Trophoblast cell (in vitro differentiated cells and primary cell): ENCODE data around the gene DDX4.
"Not testable (repeated sequence)": the region's sequence is repeated elsewhere in the genome, so short reads cannot be mapped to it uniquely, and the experiment has no call there.

Source experiments
- DNase-seq, 2 donors: peaks; one replicate each; pipeline ENCODE4 v3.0.0-alpha.2; 2016
- H2AFZ ChIP-seq: 2 replicates; pipeline ENCODE4 v1.6.1; 2013; ENCODE audit warnings: low read length, moderate library complexity, mild to moderate bottlenecking; ENCODE audit not compliant: insufficient read depth, poor library complexity
- H2AK5ac ChIP-seq: 2 replicates; pipeline ENCODE4 v1.6.1; 2013; ENCODE audit warnings: mild to moderate bottlenecking, low read length
- H2BK120ac ChIP-seq: 2 replicates; pipeline ENCODE4 v1.6.1; 2013; ENCODE audit warnings: low read length, mild to moderate bottlenecking, moderate library complexity; ENCODE audit not compliant: insufficient read depth, poor library complexity
- H2BK12ac ChIP-seq: 2 replicates; pipeline ENCODE4 v1.6.1; 2013; ENCODE audit warnings: mild to moderate bottlenecking, low read length, moderate library complexity
- H2BK5ac ChIP-seq: 2 replicates; pipeline ENCODE4 v1.6.1; 2013; ENCODE audit warnings: low read length, low read depth, moderate library complexity, mild to moderate bottlenecking; ENCODE audit not compliant: poor library complexity
- H3K14ac ChIP-seq: 2 replicates; pipeline ENCODE4 v1.6.1; 2013; ENCODE audit warnings: mild to moderate bottlenecking, low read length
- H3K18ac ChIP-seq: 2 replicates; pipeline ENCODE4 v1.6.1; 2013; ENCODE audit warnings: mild to moderate bottlenecking, low read length
- H3K23ac ChIP-seq: 2 replicates; pipeline ENCODE4 v1.6.1; 2013; ENCODE audit warnings: low read length
- H3K27ac ChIP-seq: 2 replicates; pipeline ENCODE4 v1.5.1; 2013; ENCODE audit warnings: low read depth, mild to moderate bottlenecking, inconsistent platforms, low read length, moderate library complexity
- H3K27me3 ChIP-seq: 2 replicates; pipeline ENCODE4 v1.6.1; 2013; ENCODE audit warnings: inconsistent platforms, mild to moderate bottlenecking, low read length, moderate library complexity; ENCODE audit not compliant: insufficient read depth
- H3K36me3 ChIP-seq, 2 experiments: 1 replicate in 1 of 2; 2 replicates in 1 of 2; pipeline ENCODE4 v1.6.1; 2013; ENCODE audit warnings: low read length in 2 of 2, mild to moderate bottlenecking in 2 of 2, moderate library complexity in 1 of 2; ENCODE audit not compliant: insufficient read depth in 2 of 2, control insufficient read depth in 1 of 2
- H3K4ac ChIP-seq: 2 replicates; pipeline ENCODE4 v1.6.1; 2013; ENCODE audit warnings: low read depth, mild to moderate bottlenecking, low read length, moderate library complexity
- H3K4me1 ChIP-seq, 2 experiments: 1 replicate in 1 of 2; 2 replicates in 1 of 2; pipeline ENCODE4 v1.6.1; 2013; ENCODE audit warnings: low read length in 2 of 2, mild to moderate bottlenecking in 2 of 2, moderate library complexity in 1 of 2; ENCODE audit not compliant: insufficient read depth in 2 of 2, control insufficient read depth in 1 of 2
- H3K4me2 ChIP-seq: 2 replicates; pipeline ENCODE4 v1.6.1; 2013; ENCODE audit warnings: inconsistent platforms, mild to moderate bottlenecking, low read length, moderate library complexity
- H3K4me3 ChIP-seq: 2 replicates; pipeline ENCODE4 v1.5.1; 2013; ENCODE audit warnings: mild to moderate bottlenecking, low read depth, low read length, inconsistent platforms
- H3K79me1 ChIP-seq: one replicate; pipeline ENCODE4 v1.6.1; 2013; ENCODE audit warnings: low read length
- H3K79me2 ChIP-seq: 2 replicates; pipeline ENCODE4 v1.6.1; 2013; ENCODE audit warnings: low read length, mild to moderate bottlenecking; ENCODE audit not compliant: control insufficient read depth, insufficient read depth, poor library complexity
- H3K9ac ChIP-seq: 2 replicates; pipeline ENCODE4 v1.6.1; 2013; ENCODE audit warnings: mild to moderate bottlenecking, low read length
- H3K9me3 ChIP-seq: 2 replicates; pipeline ENCODE4 v1.6.1; 2013; ENCODE audit warnings: low read depth, mild to moderate bottlenecking, control low read depth, inconsistent platforms, low read length; ENCODE audit not compliant: insufficient read depth
- H4K12ac ChIP-seq: 2 replicates; pipeline ENCODE4 v1.6.1; 2013; ENCODE audit warnings: low read depth, mild to moderate bottlenecking, low read length, moderate library complexity
- H4K8ac ChIP-seq: 2 replicates; pipeline ENCODE4 v1.6.1; 2013; ENCODE audit warnings: low read depth, mild to moderate bottlenecking, low read length, moderate library complexity
- H4K91ac ChIP-seq: one replicate; pipeline ENCODE4 v1.6.1; 2013; ENCODE audit warnings: low read depth, mild to moderate bottlenecking, low read length, moderate library complexity
- WGBS: extraction: QIAGEN DNeasy Blood & Tissue Kit; methylation state at CpG from one replicate; pipeline ENCODE4 v1.1.7; 2013; ENCODE audit warnings: missing lambda C conversion rate; ENCODE audit not compliant: insufficient read length, insufficient coverage; ENCODE audit errors: extremely low coverage; 5-methylcytosine and 5-hydroxymethylcytosine counted together

The DDX4 gene

GRCh38 chr5:55800924-55801323 is 63.1 kb downstream of the DDX4 start:
- no peak overlapping the region for H3K4ac ChIP-seq
- H3K23ac ChIP-seq = no peak overlapping the region
- no peak overlapping the region for H2AK5ac ChIP-seq
- no peaks in the 10 kb centered on the region for H3K36me3 ChIP-seq
- H2BK12ac ChIP-seq = no peak overlapping the region
- no peak overlapping the region for H2AFZ ChIP-seq
- H3K14ac ChIP-seq = no peak overlapping the region
- no peak overlapping the region for H2BK120ac ChIP-seq
- no peaks in the 10 kb centered on the region for H3K79me2 ChIP-seq
- WGBS = no CpG with 5 or more reads among the region's 6 CpGs
- no peak overlapping the region for H3K18ac ChIP-seq
- no peak overlapping the region for H3K4me3 ChIP-seq
- H3K9me3 ChIP-seq = no peaks in the 10 kb centered on the region
- H3K9ac ChIP-seq = no peak overlapping the region
- no peak overlapping the region for H4K12ac ChIP-seq
- H3K27ac ChIP-seq = no peak overlapping the region
- no peaks in the 10 kb centered on the region for H3K79me1 ChIP-seq
- H4K91ac ChIP-seq = no peak overlapping the region
- no peaks in the 10 kb centered on the region for H3K27me3 ChIP-seq
- H2BK5ac ChIP-seq = no peak overlapping the region
- no peak overlapping the region for H4K8ac ChIP-seq
- no peak for DNase-seq
- no peaks in the 10 kb centered on the region for H3K4me1 ChIP-seq
- no peak overlapping the region for H3K4me2 ChIP-seq

- not testable (repeated sequence) for H2BK12ac ChIP-seq, H3K79me2 ChIP-seq, H2AK5ac ChIP-seq, H2BK120ac ChIP-seq, H2BK5ac ChIP-seq, H3K4ac ChIP-seq, H3K27ac ChIP-seq, H4K91ac ChIP-seq, H4K12ac ChIP-seq, H3K4me3 ChIP-seq, H3K18ac ChIP-seq, DNase-seq, H3K4me2 ChIP-seq, H3K27me3 ChIP-seq, H3K36me3 ChIP-seq, H3K9ac ChIP-seq, H3K9me3 ChIP-seq, H4K8ac ChIP-seq, H2AFZ ChIP-seq, H3K79me1 ChIP-seq, H3K4me1 ChIP-seq, H3K23ac ChIP-seq, H3K14ac ChIP-seq
- no CpG with 5 or more reads among the region's 7 CpGs for WGBS
Observed at GRCh38 chr5:55808814-55809213, 71.0 kb downstream of the DDX4 start.

DNA sequence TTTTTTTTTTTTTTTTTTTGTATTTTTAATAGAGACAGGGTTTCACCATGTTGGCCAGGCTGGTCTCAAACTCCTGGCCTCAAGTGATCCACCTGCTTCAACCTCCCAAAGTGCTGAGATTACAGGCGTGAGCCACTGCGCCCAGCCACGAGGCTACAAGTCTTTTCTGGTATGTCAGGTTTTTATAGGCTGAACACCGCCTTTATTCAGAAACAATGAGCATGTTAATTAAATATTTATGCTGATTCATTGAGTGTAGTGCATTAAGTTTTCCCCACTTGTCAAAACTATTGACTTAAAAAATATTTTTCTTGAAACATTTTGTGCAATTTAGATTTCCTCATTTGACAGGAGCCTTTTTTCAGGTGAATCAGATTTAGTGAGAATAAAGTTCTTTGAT is 78.1 kb downstream of the DDX4 start:
- not testable (repeated sequence) for H3K79me1 ChIP-seq, H4K91ac ChIP-seq, H3K79me2 ChIP-seq, H3K27me3 ChIP-seq, H3K23ac ChIP-seq, DNase-seq, H3K18ac ChIP-seq, H3K4me1 ChIP-seq, H3K4ac ChIP-seq, H4K12ac ChIP-seq, H2AK5ac ChIP-seq, H3K14ac ChIP-seq, H3K27ac ChIP-seq, H3K4me2 ChIP-seq, H3K9ac ChIP-seq, H2BK12ac ChIP-seq, H4K8ac ChIP-seq, H2BK5ac ChIP-seq, H3K36me3 ChIP-seq, H3K9me3 ChIP-seq, H3K4me3 ChIP-seq, H2AFZ ChIP-seq, H2BK120ac ChIP-seq
- WGBS = no CpG with 5 or more reads among the region's 4 CpGs

- no peak overlapping the region for H3K4me2 ChIP-seq
- no peak overlapping the region for H2BK120ac ChIP-seq
- no peak overlapping the region for H3K18ac ChIP-seq
- no peak overlapping the region for H2AK5ac ChIP-seq
- no peak for DNase-seq
- H3K36me3 ChIP-seq = no peaks in the 10 kb centered on the region
- peaks cover 0 to 2% of the 10 kb centered on the region in 2 experiments for H3K4me1 ChIP-seq
- H3K23ac ChIP-seq = no peak overlapping the region
- no peak overlapping the region for H4K8ac ChIP-seq
- H3K9ac ChIP-seq = no peak overlapping the region
- no peak overlapping the region for H4K91ac ChIP-seq
- H3K4me3 ChIP-seq = no peak overlapping the region
- no peak overlapping the region for H3K27ac ChIP-seq
- H3K9me3 ChIP-seq = no peaks in the 10 kb centered on the region
- H2AFZ ChIP-seq = no peak overlapping the region
- no peaks in the 10 kb centered on the region for H3K27me3 ChIP-seq
- H3K14ac ChIP-seq = no peak overlapping the region
- H3K79me1 ChIP-seq = no peaks in the 10 kb centered on the region
- no peak overlapping the region for H3K4ac ChIP-seq
- no peaks in the 10 kb centered on the region for H3K79me2 ChIP-seq
- no peak overlapping the region for H4K12ac ChIP-seq
- no peak overlapping the region for H2BK5ac ChIP-seq
- no peak overlapping the region for H2BK12ac ChIP-seq
Observed at GRCh38 chr5:55816342-55816741, 78.5 kb downstream of the DDX4 start.
